Measurements from ENCODE around the gene ADSL. TPM values are rescaled to one million over a fixed set of nuclear protein-coding genes. Genes with fewer than 3 reads are reported as not detected.

The ADSL gene
- polyA plus RNA-seq, result 83.9 TPM
- long read RNA-seq, donor 1, full-length matches to known transcripts, result 14 of 25 reads
- long read RNA-seq, donor 1, partial matches to known transcripts, result 11 of 25 reads
- long read RNA-seq, donor 1, other reads (novel, unspliced or antisense), result 0 of 25 reads
- long read RNA-seq, donor 2, full-length matches to known transcripts, result 28 of 93 reads
- long read RNA-seq, donor 2, partial matches to known transcripts, result 65 of 93 reads
- long read RNA-seq, donor 2, other reads (novel, unspliced or antisense), result 0 of 93 reads
- long read RNA-seq, donor 3, full-length matches to known transcripts, result 44 of 90 reads
- long read RNA-seq, donor 3, partial matches to known transcripts, result 46 of 90 reads
- long read RNA-seq, donor 3, other reads (novel, unspliced or antisense), result 0 of 90 reads
- long read RNA-seq, donor 4, result 0 reads
- long read RNA-seq, donor 5, full-length matches to known transcripts, result 13 of 31 reads
- long read RNA-seq, donor 5, partial matches to known transcripts, result 18 of 31 reads
- long read RNA-seq, donor 5, other reads (novel, unspliced or antisense), result 0 of 31 reads
- long read RNA-seq, donor 6, full-length matches to known transcripts, result 23 of 55 reads
- long read RNA-seq, donor 6, partial matches to known transcripts, result 32 of 55 reads
- long read RNA-seq, donor 6, other reads (novel, unspliced or antisense), result 0 of 55 reads
- long read RNA-seq, donor 7, full-length matches to known transcripts, result 9 of 16 reads
- long read RNA-seq, donor 7, partial matches to known transcripts, result 7 of 16 reads
- long read RNA-seq, donor 7, other reads (novel, unspliced or antisense), result 0 of 16 reads
- long read RNA-seq, donor 8, full-length matches to known transcripts, result 30 of 73 reads
- long read RNA-seq, donor 8, partial matches to known transcripts, result 38 of 73 reads
- long read RNA-seq, donor 8, other reads (novel, unspliced or antisense), result 5 of 73 reads
- long read RNA-seq, donor 9, full-length matches to known transcripts, result 35 of 61 reads
- long read RNA-seq, donor 9, partial matches to known transcripts, result 26 of 61 reads
- long read RNA-seq, donor 9, other reads (novel, unspliced or antisense), result 0 of 61 reads
- long read RNA-seq, donor 10, full-length matches to known transcripts, result 27 of 67 reads
- long read RNA-seq, donor 10, partial matches to known transcripts, result 40 of 67 reads
- long read RNA-seq, donor 10, other reads (novel, unspliced or antisense), result 0 of 67 reads
- long read RNA-seq, donor 11, full-length matches to known transcripts, result 20 of 45 reads
- long read RNA-seq, donor 11, partial matches to known transcripts, result 25 of 45 reads
- long read RNA-seq, donor 11, other reads (novel, unspliced or antisense), result 0 of 45 reads

GRCh38 chr22:40346185-40347118, at the start of gene ADSL:
TSS of gene ADSL (plus strand) at chr22:40346500. CDS start at chr22:40346559, 59 bp downstream.
- Histone ChIP-seq H3K27me3 (ENCODE audit: control insufficient read depth, insufficient read depth, low read length) (no peaks in the 10 kb centered on the region), H3K4me3 (ENCODE audit: low read length) (peak within 1 kb of the TSS; percentile 86), H3K9me3 (ENCODE audit: control insufficient read depth, low read depth, low read length) (no peaks in the 10 kb centered on the region), H3K27ac (ENCODE audit: low read length) (peak within 1 kb of the TSS; percentile 89), H3K4me1 (ENCODE audit: control insufficient read depth, insufficient read depth, low read length) (peaks cover 13% of the 10 kb centered on the region), H3K36me3 (ENCODE audit: control insufficient read depth, insufficient read depth, low read length) (peaks cover 24% of the 10 kb centered on the region)
- no CpG with 5 or more reads among the region's 65 CpGs for WGBS (ENCODE audit: insufficient coverage, low lambda C conversion rate)
- DNase-seq, result peak; percentile 85 to 94

- no peak overlapping the region for H3K27ac ChIP-seq (ENCODE audit: low read length)
- peaks cover 50% of the 10 kb centered on the region for H3K36me3 ChIP-seq (ENCODE audit: control insufficient read depth, insufficient read depth, low read length)
- peaks cover 4% of the 10 kb centered on the region for H3K4me1 ChIP-seq (ENCODE audit: control insufficient read depth, insufficient read depth, low read length)
- no peak overlapping the region for H3K4me3 ChIP-seq (ENCODE audit: low read length)
- no peak for DNase-seq
- H3K27me3 ChIP-seq (ENCODE audit: control insufficient read depth, insufficient read depth, low read length), result no peaks in the 10 kb centered on the region
- no peaks in the 10 kb centered on the region for H3K9me3 ChIP-seq (ENCODE audit: control insufficient read depth, low read depth, low read length)
These were observed 46.0 kb upstream of the ADSL start for GRCh38 chr22:40300316-40300715.

GRCh38 chr22:40300884-40301672, 45.2 kb upstream of the ADSL start:
- peaks cover 50% of the 10 kb centered on the region for H3K36me3 ChIP-seq (ENCODE audit: control insufficient read depth, insufficient read depth, low read length)
- WGBS (ENCODE audit: insufficient coverage, low lambda C conversion rate), result no CpG with 5 or more reads among the region's 11 CpGs
- H3K27me3 ChIP-seq (ENCODE audit: control insufficient read depth, insufficient read depth, low read length), result no peaks in the 10 kb centered on the region
- no peaks in the 10 kb centered on the region for H3K9me3 ChIP-seq (ENCODE audit: control insufficient read depth, low read depth, low read length)
- no peak overlapping the region for H3K27ac ChIP-seq (ENCODE audit: low read length)
- DNase-seq, result no peak
- H3K4me3 ChIP-seq (ENCODE audit: low read length), result no peak overlapping the region
- H3K4me1 ChIP-seq (ENCODE audit: control insufficient read depth, insufficient read depth, low read length), result peaks cover 4% of the 10 kb centered on the region

GRCh38 chr22:40302149-40302548, 44.2 kb upstream of the ADSL start:
- WGBS (ENCODE audit: insufficient coverage, low lambda C conversion rate), result no CpG with 5 or more reads among the region's 11 CpGs
- peaks cover 45% of the 10 kb centered on the region for H3K36me3 ChIP-seq (ENCODE audit: control insufficient read depth, insufficient read depth, low read length)

GRCh38 chr22:40305625-40306024, 40.7 kb upstream of the ADSL start:
- no peak for DNase-seq
- Histone ChIP-seq H3K4me3 (ENCODE audit: low read length) (no peak overlapping the region), H3K27ac (ENCODE audit: low read length) (no peak overlapping the region), H3K36me3 (ENCODE audit: control insufficient read depth, insufficient read depth, low read length) (peaks cover 60% of the 10 kb centered on the region), H3K27me3 (ENCODE audit: control insufficient read depth, insufficient read depth, low read length) (no peaks in the 10 kb centered on the region), H3K9me3 (ENCODE audit: control insufficient read depth, low read depth, low read length) (no peaks in the 10 kb centered on the region), H3K4me1 (ENCODE audit: control insufficient read depth, insufficient read depth, low read length) (no peaks in the 10 kb centered on the region)
- 96% methylated on average over 3 of the region's 5 CpGs for WGBS (ENCODE audit: insufficient coverage, low lambda C conversion rate)

More at GRCh38 chr22:40302149-40302548, 44.2 kb upstream of the ADSL start:
- no peak for DNase-seq
- Histone ChIP-seq H3K27ac (ENCODE audit: low read length) (no peak overlapping the region), H3K27me3 (ENCODE audit: control insufficient read depth, insufficient read depth, low read length) (no peaks in the 10 kb centered on the region), H3K4me1 (ENCODE audit: control insufficient read depth, insufficient read depth, low read length) (peaks cover 4% of the 10 kb centered on the region), H3K4me3 (ENCODE audit: low read length) (no peak overlapping the region), H3K9me3 (ENCODE audit: control insufficient read depth, low read depth, low read length) (no peaks in the 10 kb centered on the region)

GRCh38 chr22:40308999-40309573, 37.2 kb upstream of the ADSL start:
- WGBS (ENCODE audit: insufficient coverage, low lambda C conversion rate), result 100% methylated on average over 1 of the region's 6 CpGs
- Histone ChIP-seq H3K4me3 (ENCODE audit: low read length) (no peak overlapping the region), H3K4me1 (ENCODE audit: control insufficient read depth, insufficient read depth, low read length) (peaks cover 10% of the 10 kb centered on the region), H3K9me3 (ENCODE audit: control insufficient read depth, low read depth, low read length) (no peaks in the 10 kb centered on the region), H3K27me3 (ENCODE audit: control insufficient read depth, insufficient read depth, low read length) (no peaks in the 10 kb centered on the region), H3K36me3 (ENCODE audit: control insufficient read depth, insufficient read depth, low read length) (peaks cover 55% of the 10 kb centered on the region), H3K27ac (ENCODE audit: low read length) (no peak overlapping the region)
- DNase-seq, result no peak

- no peaks in the 10 kb centered on the region for H3K9me3 ChIP-seq (ENCODE audit: control insufficient read depth, low read depth, low read length)
- DNase-seq, result no peak
- H3K4me1 ChIP-seq (ENCODE audit: control insufficient read depth, insufficient read depth, low read length), result peaks cover 10% of the 10 kb centered on the region
- H3K36me3 ChIP-seq (ENCODE audit: control insufficient read depth, insufficient read depth, low read length), result peaks cover 60% of the 10 kb centered on the region
- H3K27ac ChIP-seq (ENCODE audit: low read length), result no peak overlapping the region
- H3K27me3 ChIP-seq (ENCODE audit: control insufficient read depth, insufficient read depth, low read length), result no peaks in the 10 kb centered on the region
- no peak overlapping the region for H3K4me3 ChIP-seq (ENCODE audit: low read length)
These were observed 36.7 kb upstream of the ADSL start for GRCh38 chr22:40309631-40310030.

GRCh38 chr22:40310081-40310767, 36.1 kb upstream of the ADSL start:
- H3K27me3 ChIP-seq (ENCODE audit: control insufficient read depth, insufficient read depth, low read length), result no peaks in the 10 kb centered on the region
- H3K4me1 ChIP-seq (ENCODE audit: control insufficient read depth, insufficient read depth, low read length), result peaks cover 10% of the 10 kb centered on the region
- no peaks in the 10 kb centered on the region for H3K9me3 ChIP-seq (ENCODE audit: control insufficient read depth, low read depth, low read length)
- no peak overlapping the region for H3K4me3 ChIP-seq (ENCODE audit: low read length)
- peak in 1 of 2 donors; percentile 39 for DNase-seq
- peak overlapping the region; percentile 6 for H3K27ac ChIP-seq (ENCODE audit: low read length)
- peaks cover 60% of the 10 kb centered on the region for H3K36me3 ChIP-seq (ENCODE audit: control insufficient read depth, insufficient read depth, low read length)
- WGBS (ENCODE audit: insufficient coverage, low lambda C conversion rate), result 84% methylated on average over 2 of the region's 9 CpGs
